Psoas muscle (tissue), 8 donors: ENCODE measurements around the gene HYKK. TPM values are rescaled to one million over a fixed set of nuclear protein-coding genes. Genes with fewer than 3 reads are reported as not detected.

Source experiments
- ATAC-seq, 4 donors: fragments of 200-7000 bp; cut with Tn5 transposase; one replicate each; pipeline ENCODE4 v1.9.1; 2020; ENCODE audit warnings: moderate library complexity in 3 of 4, mild to moderate bottlenecking in 2 of 4
- DNase-seq, 2 donors: peaks; one replicate each; pipeline ENCODE4 v3.0.0-alpha.2; 2020
- H3K27ac ChIP-seq: fragments of 200-600 bp; one replicate; pipeline ENCODE4 v1.8.0; 2022
- H3K27me3 ChIP-seq, 3 donors: fragments of 200-600 bp in 1 of 3; one replicate each; pipeline versions ENCODE4 v1.6.1 to v1.8.0; 2013 to 2022; ENCODE audit warnings: low read length in 2 of 3, mild to moderate bottlenecking in 2 of 3, moderate library complexity in 1 of 3; ENCODE audit not compliant: insufficient read depth in 3 of 3
- H3K36me3 ChIP-seq, 2 donors: fragments of 200-600 bp in 1 of 2; one replicate each; pipeline versions ENCODE4 v1.6.1 to v1.8.0; 2013 to 2022; ENCODE audit warnings: low read depth in 1 of 2, mild to moderate bottlenecking in 1 of 2, moderate library complexity in 1 of 2; ENCODE audit not compliant: insufficient read depth in 1 of 2
- H3K4me1 ChIP-seq: fragments of 200-600 bp; one replicate; pipeline ENCODE4 v1.8.0; 2022
- H3K4me3 ChIP-seq: fragments of 200-600 bp; one replicate; pipeline ENCODE4 v1.8.0; 2022; ENCODE audit warnings: mild to moderate bottlenecking
- H3K9me3 ChIP-seq: fragments of 200-600 bp; one replicate; pipeline ENCODE4 v1.8.0; 2022
- CTCF ChIP-seq: fragments of 200-600 bp; IDR thresholded peaks from one replicate; pipeline ENCODE4 v1.8.0; 2022; ENCODE audit warnings: antibody characterized with exemption
- whole genome bisulfite sequencing, 3 donors: extraction: QIAGEN DNeasy Blood & Tissue Kit; methylation state at CpG; one replicate each; pipeline versions ENCODE4 v1.1.6 to v1.1.7; 2013; 5-methylcytosine and 5-hydroxymethylcytosine counted together
- intact Hi-C, 2 donors: fragments of 100-400 bp; cut with DNase I; formaldehyde crosslinking; loops; one replicate each; pipeline versions ENCODE4 v1.11.0 to v1.14.2; 2022
- polyA plus RNA-seq, 3 donors: library from polyadenylated mRNA; stranded (reverse); fragments of 200-250 nt; gene quantifications; one replicate each; pipeline ENCODE4 v1.2.3, GENCODE V29; 2013
- total RNA-seq, 4 donors: library from RNA; stranded (reverse); fragmentation: NEBNext Ultra II Directional in 2 of 4; extraction: Animal tissue kit (Norgen Biotek cat#: 25700) in 2 of 4; gene quantifications; one replicate each; pipeline versions ENCODE4 v1.2.1 to v1.2.4, GENCODE V29; 2021 to 2023
- donor health status: healthy with polysubstance abuse.
- donor health status: DM: no; HTN: no; CAD: no; lungs with moderate emphysema.
- donor health status: Bipolar disorder and iron deficiency.
- donor health status: healthy.
- donor health status: DM: yes; HTN: yes; CAD: no.
- donor health status: DM: no; HTN: no; CAD: no.
- donor health status: DM: no; HTN: no; CAD: no.
- donor health status: DM: yes; HTN: yes; CAD: no.

The HYKK gene
- total and polyA plus RNA-seq, 7 donors, result 1.1 to 10.9 (median 3.4) TPM

GRCh38 chr15:78541744-78542034 lies 34.3 kb downstream of the HYKK start:
- Histone ChIP-seq H3K27ac (no peak overlapping the region), H3K27me3 (no peaks in the 10 kb centered on the region), H3K4me3 (peak overlapping the region; percentile 80), H3K9me3 (no peaks in the 10 kb centered on the region), H3K4me1 (peaks cover 11% of the 10 kb centered on the region), H3K36me3 (peaks cover 19 to 49% of the 10 kb centered on the region in 2 donors)
- ATAC-seq (no peak), DNase-seq (no peak)
- intact Hi-C loops, result loop anchor here in 1 of 2 donors (5.0 kb wide), 1 partner anchor 104 kb away; the partner anchor contains the start of gene IREB2
- WGBS, 3 donors, result 11 to 58% (median 28%) methylated on average over 1 of the region's 1 CpG
- TF ChIP-seq CTCF, result no peak

GRCh38 chr15:78542647-78543046 lies 35.3 kb downstream of the HYKK start:
- Histone ChIP-seq H3K27ac (no peak overlapping the region), H3K4me3 (no peak overlapping the region), H3K27me3 (no peaks in the 10 kb centered on the region), H3K4me1 (peaks cover 11% of the 10 kb centered on the region), H3K9me3 (no peaks in the 10 kb centered on the region), H3K36me3 (peaks cover 19 to 59% of the 10 kb centered on the region in 2 donors)
- no peak for TF ChIP-seq CTCF
- DNase-seq (no peak), ATAC-seq (no peak)
- 91 to 97% (median 91%) methylated on average over 3 of the region's 3 CpGs for WGBS, 3 donors
- intact Hi-C loops, result loop anchor here in 1 of 2 donors (5.0 kb wide), 1 partner anchor 105 kb away; the partner anchor contains the start of gene IREB2

GRCh38 chr15:78550194-78550593 lies 42.8 kb downstream of the HYKK start:
- peak in 1 of 4 donors; percentile 13 for ATAC-seq
- 59 to 65% (median 63%) methylated on average over 6 of the region's 6 CpGs for WGBS, 3 donors
- H3K36me3 ChIP-seq, result peaks cover 15 to 64% of the 10 kb centered on the region in 2 donors
- no peak for DNase-seq
- no peak overlapping the region for H3K27ac ChIP-seq
- intact Hi-C loops, result no loop called here
- no peak for TF ChIP-seq CTCF
- no peak overlapping the region for H3K4me3 ChIP-seq
- no peaks in the 10 kb centered on the region for H3K27me3 ChIP-seq
- H3K4me1 ChIP-seq, result no peaks in the 10 kb centered on the region
- no peaks in the 10 kb centered on the region for H3K9me3 ChIP-seq

- no peak for TF ChIP-seq CTCF
- Histone ChIP-seq H3K4me3 (no peak overlapping the region), H3K27me3 (no peaks in the 10 kb centered on the region), H3K4me1 (no peaks in the 10 kb centered on the region), H3K27ac (no peak overlapping the region), H3K9me3 (no peaks in the 10 kb centered on the region), H3K36me3 (peaks cover 13 to 58% of the 10 kb centered on the region in 2 donors)
- no peak for DNase-seq
- intact Hi-C loops, result no loop called here
- ATAC-seq, result peak in 1 of 4 donors; percentile 9
- WGBS, 3 donors, result 55 to 71% (median 63%) methylated on average over 3 of the region's 3 CpGs
These were observed 43.4 kb downstream of the HYKK start for GRCh38 chr15:78550815-78551214.

- H3K9me3 ChIP-seq, result no peaks in the 10 kb centered on the region
- no peak overlapping the region for H3K27ac ChIP-seq
- ATAC-seq, result no peak
- TF ChIP-seq CTCF, result no peak
- peaks cover 9 to 47% of the 10 kb centered on the region in 2 donors for H3K36me3 ChIP-seq
- no peak for DNase-seq
- intact Hi-C loops, result no loop called here
- 84 to 91% (median 85%) methylated on average over 5 of the region's 5 CpGs for WGBS, 3 donors
- H3K4me1 ChIP-seq, result no peaks in the 10 kb centered on the region
- H3K27me3 ChIP-seq, result no peaks in the 10 kb centered on the region
- no peak overlapping the region for H3K4me3 ChIP-seq
These were observed 44.5 kb downstream of the HYKK start for GRCh38 chr15:78551902-78552301.
